ENCODE data around the gene LBR. TPM values are rescaled to one million over a fixed set of nuclear protein-coding genes. Genes with fewer than 3 reads are reported as not detected.

The LBR gene
- total and polyA plus RNA-seq, 5 donors from 2014 or later = 123 to 175 (median 140) TPM

GRCh38 chr1:225440380-225441221 is 12.8 kb upstream of the LBR start:
- Mint-ChIP-seq H3K4me3 (no peak overlapping the region), H3K27me3 (no peaks in the 10 kb centered on the region), H3K27ac (peak overlapping the region in 2 of 3 donors; percentile 26 to 94), H3K9me3 (no peaks in the 10 kb centered on the region), H3K4me1 (peaks cover 17 to 55% (median 36%) of the 10 kb centered on the region in 4 donors), H3K36me3 (no peaks in the 10 kb centered on the region)
- Histone ChIP-seq H3K9me3 (ENCODE audit: control insufficient read depth in 2 of 2, low read length in 2 of 2) (no peaks in the 10 kb centered on the region), H3K36me3 (ENCODE audit: control insufficient read depth, insufficient read depth, low read length) (no peaks in the 10 kb centered on the region), H3K27me3 (ENCODE audit: control insufficient read depth, insufficient read depth, low read length) (no peaks in the 10 kb centered on the region), H3K4me3 (ENCODE audit: low read depth, low read length) (no peak overlapping the region), H3K27ac (ENCODE audit: insufficient read depth, low read length, poor library complexity, severe bottlenecking) (no peak overlapping the region), H3K4me1 (ENCODE audit: control insufficient read depth, insufficient read depth, low read length, poor library complexity, severe bottlenecking) (peaks cover 40% of the 10 kb centered on the region)
- ATAC-seq (ENCODE audit: low read depth in 2 of 2) (no peak), DNase-seq (no peak)

GRCh38 chr1:225437710-225438437 is 10.0 kb upstream of the LBR start:
- ATAC-seq (ENCODE audit: low read depth in 2 of 2) = no peak
- peaks cover 16% of the 10 kb centered on the region for H3K4me1 ChIP-seq (ENCODE audit: control insufficient read depth, insufficient read depth, low read length, poor library complexity, severe bottlenecking)
- H3K36me3 ChIP-seq (ENCODE audit: control insufficient read depth, insufficient read depth, low read length) = no peaks in the 10 kb centered on the region
- H3K27me3 ChIP-seq (ENCODE audit: control insufficient read depth, insufficient read depth, low read length) = no peaks in the 10 kb centered on the region
- Mint-ChIP-seq H3K4me3 (no peak overlapping the region), H3K27me3 (peaks cover 6% of the 10 kb centered on the region), H3K9me3 (no peaks in the 10 kb centered on the region), H3K27ac (no peak overlapping the region), H3K36me3 (no peaks in the 10 kb centered on the region), H3K4me1 (peaks cover 11 to 29% (median 15%) of the 10 kb centered on the region in 4 donors)
- H3K4me3 ChIP-seq (ENCODE audit: low read depth, low read length) = no peak overlapping the region
- H3K27ac ChIP-seq (ENCODE audit: insufficient read depth, low read length, poor library complexity, severe bottlenecking) = no peak overlapping the region
- DNase-seq = no peak
- H3K9me3 ChIP-seq (ENCODE audit: control insufficient read depth in 2 of 2, low read length in 2 of 2) = no peaks in the 10 kb centered on the region

GRCh38 chr1:225435957-225436392 is 8.1 kb upstream of the LBR start:
- ATAC-seq (ENCODE audit: low read depth in 2 of 2) (no peak), DNase-seq (no peak)
- Mint-ChIP-seq H3K9me3 (no peaks in the 10 kb centered on the region), H3K4me3 (no peak overlapping the region), H3K27me3 (peaks cover 6% of the 10 kb centered on the region), H3K27ac (no peak overlapping the region), H3K36me3 (no peaks in the 10 kb centered on the region), H3K4me1 (peaks cover 0 to 10% (median under 1%) of the 10 kb centered on the region in 4 donors)
- H3K9me3 ChIP-seq (ENCODE audit: control insufficient read depth in 2 of 2, low read length in 2 of 2) = no peaks in the 10 kb centered on the region
- H3K36me3 ChIP-seq (ENCODE audit: control insufficient read depth, insufficient read depth, low read length) = no peaks in the 10 kb centered on the region
- H3K4me1 ChIP-seq (ENCODE audit: control insufficient read depth, insufficient read depth, low read length, poor library complexity, severe bottlenecking) = no peaks in the 10 kb centered on the region
- H3K27me3 ChIP-seq (ENCODE audit: control insufficient read depth, insufficient read depth, low read length) = no peaks in the 10 kb centered on the region
- no peak overlapping the region for H3K4me3 ChIP-seq (ENCODE audit: low read depth, low read length)
- H3K27ac ChIP-seq (ENCODE audit: insufficient read depth, low read length, poor library complexity, severe bottlenecking) = no peak overlapping the region

GRCh38 chr1:225435487-225435886 is 7.6 kb upstream of the LBR start:
- H3K27me3 Mint-ChIP-seq = peaks cover 6% of the 10 kb centered on the region
- no peak overlapping the region for H3K4me3 Mint-ChIP-seq
- Histone ChIP-seq H3K9me3 (ENCODE audit: control insufficient read depth in 2 of 2, low read length in 2 of 2) (no peaks in the 10 kb centered on the region), H3K4me3 (ENCODE audit: low read depth, low read length) (no peak overlapping the region), H3K27me3 (ENCODE audit: control insufficient read depth, insufficient read depth, low read length) (no peaks in the 10 kb centered on the region), H3K4me1 (ENCODE audit: control insufficient read depth, insufficient read depth, low read length, poor library complexity, severe bottlenecking) (no peaks in the 10 kb centered on the region), H3K36me3 (ENCODE audit: control insufficient read depth, insufficient read depth, low read length) (no peaks in the 10 kb centered on the region), H3K27ac (ENCODE audit: insufficient read depth, low read length, poor library complexity, severe bottlenecking) (no peak overlapping the region)
- no peaks in the 10 kb centered on the region for H3K36me3 Mint-ChIP-seq
- no peak overlapping the region for H3K27ac Mint-ChIP-seq
- H3K9me3 Mint-ChIP-seq = no peaks in the 10 kb centered on the region
- peaks cover 0 to 7% (median under 1%) of the 10 kb centered on the region in 4 donors for H3K4me1 Mint-ChIP-seq
- no peak for ATAC-seq (ENCODE audit: low read depth in 2 of 2)
- DNase-seq = no peak

GRCh38 chr1:225435076-225435475 is 7.2 kb upstream of the LBR start:
- no peak overlapping the region for H3K27ac Mint-ChIP-seq
- peaks cover 0 to 7% (median under 1%) of the 10 kb centered on the region in 4 donors for H3K4me1 Mint-ChIP-seq

GRCh38 chr1:225434046-225434445 is 6.2 kb upstream of the LBR start:
- Histone ChIP-seq H3K27ac (ENCODE audit: insufficient read depth, low read length, poor library complexity, severe bottlenecking) (no peak overlapping the region), H3K9me3 (ENCODE audit: control insufficient read depth in 2 of 2, low read length in 2 of 2) (no peaks in the 10 kb centered on the region), H3K4me1 (ENCODE audit: control insufficient read depth, insufficient read depth, low read length, poor library complexity, severe bottlenecking) (peaks cover 2% of the 10 kb centered on the region), H3K27me3 (ENCODE audit: control insufficient read depth, insufficient read depth, low read length) (no peaks in the 10 kb centered on the region), H3K4me3 (ENCODE audit: low read depth, low read length) (no peak overlapping the region), H3K36me3 (ENCODE audit: control insufficient read depth, insufficient read depth, low read length) (no peaks in the 10 kb centered on the region)
- no peaks in the 10 kb centered on the region for H3K9me3 Mint-ChIP-seq
- peaks cover 0 to 10% (median 4%) of the 10 kb centered on the region in 4 donors for H3K4me1 Mint-ChIP-seq
- peaks cover 10% of the 10 kb centered on the region for H3K27me3 Mint-ChIP-seq
- no peak for ATAC-seq (ENCODE audit: low read depth in 2 of 2)
- no peak overlapping the region for H3K27ac Mint-ChIP-seq
- H3K36me3 Mint-ChIP-seq = no peaks in the 10 kb centered on the region
- H3K4me3 Mint-ChIP-seq = no peak overlapping the region
- no peak for DNase-seq

More at GRCh38 chr1:225435076-225435475, 7.2 kb upstream of the LBR start:
- H3K27me3 ChIP-seq (ENCODE audit: control insufficient read depth, insufficient read depth, low read length) = no peaks in the 10 kb centered on the region
- H3K27ac ChIP-seq (ENCODE audit: insufficient read depth, low read length, poor library complexity, severe bottlenecking) = no peak overlapping the region
- Mint-ChIP-seq H3K4me3 (no peak overlapping the region), H3K36me3 (no peaks in the 10 kb centered on the region), H3K9me3 (no peaks in the 10 kb centered on the region), H3K27me3 (peaks cover 6% of the 10 kb centered on the region)
- DNase-seq = no peak
- no peak overlapping the region for H3K4me3 ChIP-seq (ENCODE audit: low read depth, low read length)
- H3K4me1 ChIP-seq (ENCODE audit: control insufficient read depth, insufficient read depth, low read length, poor library complexity, severe bottlenecking) = no peaks in the 10 kb centered on the region
- no peak for ATAC-seq (ENCODE audit: low read depth in 2 of 2)
- no peaks in the 10 kb centered on the region for H3K36me3 ChIP-seq (ENCODE audit: control insufficient read depth, insufficient read depth, low read length)
- H3K9me3 ChIP-seq (ENCODE audit: control insufficient read depth in 2 of 2, low read length in 2 of 2) = no peaks in the 10 kb centered on the region

- DNase-seq (no peak), ATAC-seq (ENCODE audit: low read depth in 2 of 2) (no peak)
- Mint-ChIP-seq H3K27ac (no peak overlapping the region), H3K36me3 (no peaks in the 10 kb centered on the region), H3K4me3 (peak overlapping the region in 2 of 4 donors; percentile 31 to 54), H3K27me3 (peaks cover 14% of the 10 kb centered on the region), H3K4me1 (peaks cover 7 to 19% (median 14%) of the 10 kb centered on the region in 4 donors), H3K9me3 (no peaks in the 10 kb centered on the region)
- Histone ChIP-seq H3K4me1 (ENCODE audit: control insufficient read depth, insufficient read depth, low read length, poor library complexity, severe bottlenecking) (peaks cover 15% of the 10 kb centered on the region), H3K36me3 (ENCODE audit: control insufficient read depth, insufficient read depth, low read length) (no peaks in the 10 kb centered on the region), H3K27ac (ENCODE audit: insufficient read depth, low read length, poor library complexity, severe bottlenecking) (no peak overlapping the region), H3K4me3 (ENCODE audit: low read depth, low read length) (no peak overlapping the region), H3K27me3 (ENCODE audit: control insufficient read depth, insufficient read depth, low read length) (no peaks in the 10 kb centered on the region), H3K9me3 (ENCODE audit: control insufficient read depth in 2 of 2, low read length in 2 of 2) (no peaks in the 10 kb centered on the region)
Observed at GRCh38 chr1:225431081-225431863, 3.4 kb upstream of the LBR start.

Measured in CD4-positive, CD25-positive, alpha-beta regulatory T cell (primary cell).